IPS-NIHi11 (cell line): Measurements from ENCODE around the gene VPS37B.
A peak's percentile ranks its signal among the peaks of the same experiment; 100 is the strongest.
"Not testable (repeated sequence)": the region's sequence is repeated elsewhere in the genome, so short reads cannot be mapped to it uniquely, and the experiment has no call there.

Source experiments
- DNase-seq: peaks from one replicate; pipeline ENCODE4 v3.0.0; 2012; ENCODE audit warnings: mixed read lengths, low spot score

Gene VPS37B

GRCh38 chr12:122905258-122905657 lies 9.3 kb upstream of the VPS37B start:
- DNase-seq: not testable (repeated sequence)

- DNase-seq: no peak
Measured at GRCh38 chr12:122903693-122904034, 7.7 kb upstream of the VPS37B start.

GRCh38 chr12:122902854-122903692 lies 7.1 kb upstream of the VPS37B start:
- DNase-seq: no peak

GRCh38 chr12:122899887-122900286 lies 4.0 kb upstream of the VPS37B start:
- DNase-seq: no peak

- DNase-seq: no peak
Measured at GRCh38 chr12:122896662-122897061, 738 bp upstream of the VPS37B start.

GRCh38 chr12:122895320-122895703 lies 612 bp downstream of the VPS37B start:
- no peak for DNase-seq

- DNase-seq: no peak
Measured at GRCh38 chr12:122894193-122895121, 1.5 kb downstream of the VPS37B start.

GRCh38 chr12:122893208-122894153 lies 2.4 kb downstream of the VPS37B start:
- no peak for DNase-seq

- DNase-seq: not testable (repeated sequence)
Measured at GRCh38 chr12:122892724-122893123, 3.2 kb downstream of the VPS37B start.

GRCh38 chr12:122891661-122892525 lies 4.0 kb downstream of the VPS37B start:
- peak; percentile 53 for DNase-seq

GRCh38 chr12:122889761-122890520 lies 6.0 kb downstream of the VPS37B start:
- no peak for DNase-seq

GRCh38 chr12:122888232-122888752 lies 7.6 kb downstream of the VPS37B start:
- DNase-seq: peak; percentile 65

- DNase-seq: no peak
Measured at GRCh38 chr12:122887819-122888212, 8.1 kb downstream of the VPS37B start.

GRCh38 chr12:122886851-122887818 lies 8.8 kb downstream of the VPS37B start:
- DNase-seq: no peak

GRCh38 chr12:122886161-122886560 lies 9.8 kb downstream of the VPS37B start:
- DNase-seq: no peak

GRCh38 chr12:122884860-122885259 lies 11.1 kb downstream of the VPS37B start:
- no peak for DNase-seq

GRCh38 chr12:122884091-122884826 lies 11.7 kb downstream of the VPS37B start:
- no peak for DNase-seq
